ENCODE measurements around the gene GPI. TPM values are rescaled to one million over a fixed set of nuclear protein-coding genes. Genes with fewer than 3 reads are reported as not detected.

The GPI gene
- total and polyA plus RNA-seq, 9 of the 15 experiments (the other 6 are each of a cell fraction or from before 2014, with no cell fraction given), result 88.3 to 358 (median 122) TPM

DNA sequence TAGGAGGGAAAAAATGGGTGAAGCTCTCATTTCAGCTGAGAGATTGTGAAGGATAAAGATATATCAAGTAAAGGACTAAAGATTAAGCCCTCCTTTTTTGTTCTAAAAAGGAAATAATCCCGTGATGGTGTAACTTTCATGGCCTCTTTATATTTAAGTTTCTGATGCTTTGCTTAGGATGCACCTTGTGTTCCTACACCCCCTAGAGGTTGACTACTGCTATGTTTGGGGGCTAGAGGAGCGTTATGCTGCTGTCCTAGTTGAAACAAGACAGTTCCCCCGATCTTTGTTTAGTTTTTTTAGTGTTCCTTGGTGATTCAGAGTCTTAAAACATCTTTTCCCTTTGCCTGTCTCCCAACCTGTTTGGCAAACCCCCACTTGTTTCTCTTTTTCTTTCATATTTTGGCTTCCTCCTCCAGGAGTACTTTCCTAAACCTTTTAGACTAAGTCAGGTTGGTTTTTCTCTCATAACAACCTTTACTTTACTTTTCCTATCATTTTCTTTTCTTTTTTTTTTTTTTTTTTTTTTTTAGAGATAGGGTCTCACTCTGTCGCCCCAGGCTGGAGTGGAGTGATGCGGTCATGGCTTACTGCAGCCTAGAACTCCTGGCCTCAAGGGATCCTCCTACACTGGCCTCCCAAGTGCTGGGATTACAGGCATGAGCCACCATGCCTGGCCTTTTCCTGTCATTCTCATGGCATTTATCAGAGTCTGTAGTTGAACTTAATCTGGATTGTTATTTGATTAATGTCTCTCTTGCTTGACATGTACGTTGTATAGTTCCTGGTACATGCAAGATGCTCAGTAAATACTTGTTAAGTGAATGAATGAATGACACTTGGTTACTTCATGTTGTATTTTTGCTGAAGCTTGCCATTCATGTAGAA is 66.0 kb downstream of the GPI start (continued):
- TF ChIP-seq NEUROD1 (IDR thresholded peaks at IDR 0.05; ENCODE audit: borderline replicate concordance, low read depth, low read length, partially characterized antibody) (peak; percentile 36), RAD21 (CRISPR knock-in tag; conservative IDR thresholded peaks at IDR 0.05 in 1 of 2, IDR thresholded peaks at IDR 0.05 in 1 of 2) (peak; percentile 21 to 44; a peak in 3 of 4 replicates), SREBF2 (CRISPR knock-in tag; IDR thresholded peaks at IDR 0.05) (no peak), RCOR1 (IDR thresholded peaks at IDR 0.05; ENCODE audit: borderline replicate concordance in 1 of 2, low read depth in 2 of 2, low read length in 2 of 2) (0 out of 4 replicates have a peak, but pooled peaks of 1 of the 2 experiments have one; percentile 14), FOXK1 (CRISPR knock-in tag; IDR thresholded peaks at IDR 0.05; ENCODE audit: borderline replicate concordance) (no peak), SRSF9 (IDR thresholded peaks at IDR 0.05; ENCODE audit: borderline replicate concordance, low read depth, low read length) (no peak), MNT (conservative IDR thresholded peaks at IDR 0.05) (peak in 1 of 2 experiments; percentile 41; a peak in 1 of 4 replicates), BMI1 (IDR thresholded peaks at IDR 0.05; ENCODE audit: low read length) (no peak), SP1 (CRISPR knock-in tag; IDR thresholded peaks at IDR 0.05) (0 out of 2 replicates have a peak, but pooled peaks have one; percentile 14), TSC22D4 (tag; IDR thresholded peaks at IDR 0.05) (no peak)
- TF ChIP-seq, protein P1, sequence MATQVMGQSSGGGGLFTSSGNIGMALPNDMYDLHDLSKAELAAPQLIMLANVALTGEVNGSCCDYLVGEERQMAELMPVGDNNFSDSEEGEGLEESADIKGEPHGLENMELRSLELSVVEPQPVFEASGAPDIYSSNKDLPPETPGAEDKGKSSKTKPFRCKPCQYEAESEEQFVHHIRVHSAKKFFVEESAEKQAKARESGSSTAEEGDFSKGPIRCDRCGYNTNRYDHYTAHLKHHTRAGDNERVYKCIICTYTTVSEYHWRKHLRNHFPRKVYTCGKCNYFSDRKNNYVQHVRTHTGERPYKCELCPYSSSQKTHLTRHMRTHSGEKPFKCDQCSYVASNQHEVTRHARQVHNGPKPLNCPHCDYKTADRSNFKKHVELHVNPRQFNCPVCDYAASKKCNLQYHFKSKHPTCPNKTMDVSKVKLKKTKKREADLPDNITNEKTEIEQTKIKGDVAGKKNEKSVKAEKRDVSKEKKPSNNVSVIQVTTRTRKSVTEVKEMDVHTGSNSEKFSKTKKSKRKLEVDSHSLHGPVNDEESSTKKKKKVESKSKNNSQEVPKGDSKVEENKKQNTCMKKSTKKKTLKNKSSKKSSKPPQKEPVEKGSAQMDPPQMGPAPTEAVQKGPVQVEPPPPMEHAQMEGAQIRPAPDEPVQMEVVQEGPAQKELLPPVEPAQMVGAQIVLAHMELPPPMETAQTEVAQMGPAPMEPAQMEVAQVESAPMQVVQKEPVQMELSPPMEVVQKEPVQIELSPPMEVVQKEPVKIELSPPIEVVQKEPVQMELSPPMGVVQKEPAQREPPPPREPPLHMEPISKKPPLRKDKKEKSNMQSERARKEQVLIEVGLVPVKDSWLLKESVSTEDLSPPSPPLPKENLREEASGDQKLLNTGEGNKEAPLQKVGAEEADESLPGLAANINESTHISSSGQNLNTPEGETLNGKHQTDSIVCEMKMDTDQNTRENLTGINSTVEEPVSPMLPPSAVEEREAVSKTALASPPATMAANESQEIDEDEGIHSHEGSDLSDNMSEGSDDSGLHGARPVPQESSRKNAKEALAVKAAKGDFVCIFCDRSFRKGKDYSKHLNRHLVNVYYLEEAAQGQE (IDR thresholded peaks at IDR 0.05; ENCODE audit: borderline replicate concordance), result 0 out of 2 replicates have a peak, but pooled peaks have one; percentile 11
- TF ChIP-seq, protein P1 (CRISPR knock-in tag; IDR thresholded peaks at IDR 0.05; ENCODE audit: low read depth), result no peak

Data from K562 (cell line).